HG03196 (cell line): ENCODE measurements around the gene PPDPF.

Experiments used
- ATAC-seq: cut with Tn5 transposase; IDR thresholded peaks from one replicate; pipeline ENCODE4 v1.9.1; 2021; ENCODE audit not compliant: unreplicated experiment

PPDPF gene

GRCh38 chr20:63487116-63487764 is 33.3 kb upstream of the PPDPF start:
- ATAC-seq: no peak

GRCh38 chr20:63487781-63488241 is 32.8 kb upstream of the PPDPF start:
- no peak for ATAC-seq

GRCh38 chr20:63488315-63489251 is 32.0 kb upstream of the PPDPF start:
- ATAC-seq: no peak

- ATAC-seq: no peak
These were observed 30.1 kb upstream of the PPDPF start for GRCh38 chr20:63490416-63490815.

GRCh38 chr20:63491078-63491477 is 29.5 kb upstream of the PPDPF start:
- ATAC-seq: no peak

GRCh38 chr20:63491635-63492230 is 28.8 kb upstream of the PPDPF start:
- no peak for ATAC-seq

GRCh38 chr20:63492518-63492917 is 28.0 kb upstream of the PPDPF start:
- ATAC-seq: no peak

- no peak for ATAC-seq
These were observed 27.6 kb upstream of the PPDPF start for GRCh38 chr20:63492982-63493381.

GRCh38 chr20:63493563-63494020 is 27.0 kb upstream of the PPDPF start:
- ATAC-seq: no peak

GRCh38 chr20:63494084-63494419 is 26.5 kb upstream of the PPDPF start:
- no peak for ATAC-seq

- no peak for ATAC-seq
These were observed 26.0 kb upstream of the PPDPF start for GRCh38 chr20:63494420-63495166.

GRCh38 chr20:63495167-63495720 is 25.3 kb upstream of the PPDPF start:
- no peak for ATAC-seq

GRCh38 chr20:63495741-63496595 is 24.6 kb upstream of the PPDPF start:
- ATAC-seq: no peak

GRCh38 chr20:63496596-63497120 is 23.9 kb upstream of the PPDPF start:
- no peak for ATAC-seq

- no peak for ATAC-seq
These were observed 23.2 kb upstream of the PPDPF start for GRCh38 chr20:63497138-63497945.

GRCh38 chr20:63497946-63498935 is 22.3 kb upstream of the PPDPF start:
- no peak for ATAC-seq

GRCh38 chr20:63498960-63499337 is 21.6 kb upstream of the PPDPF start, which contains the start of gene EEF1A2:
Gene EEF1A2, minus strand, starts transcription at chr20:63499083. Its CDS starts 1,320 bp downstream, at chr20:63497763.
- no peak for ATAC-seq
